PC-3 (cell line): ENCODE measurements around the gene AASDHPPT.

Experiments used
- CTCF ChIP-seq: fragments of 300-600 bp; sonication (generic); conservative IDR thresholded peaks from 2 replicates; pipeline ENCODE4 v1.5.1; 2017; ENCODE audit warnings: antibody characterized with exemption, low read depth, mild to moderate bottlenecking, low read length
- EZH2 ChIP-seq: fragments of 300-600 bp; sonication (generic); IDR thresholded peaks from one replicate; pipeline ENCODE4 v1.6.1; 2017; ENCODE audit warnings: antibody characterized with exemption, mild to moderate bottlenecking, low read length; ENCODE audit not compliant: unreplicated experiment

DNA sequence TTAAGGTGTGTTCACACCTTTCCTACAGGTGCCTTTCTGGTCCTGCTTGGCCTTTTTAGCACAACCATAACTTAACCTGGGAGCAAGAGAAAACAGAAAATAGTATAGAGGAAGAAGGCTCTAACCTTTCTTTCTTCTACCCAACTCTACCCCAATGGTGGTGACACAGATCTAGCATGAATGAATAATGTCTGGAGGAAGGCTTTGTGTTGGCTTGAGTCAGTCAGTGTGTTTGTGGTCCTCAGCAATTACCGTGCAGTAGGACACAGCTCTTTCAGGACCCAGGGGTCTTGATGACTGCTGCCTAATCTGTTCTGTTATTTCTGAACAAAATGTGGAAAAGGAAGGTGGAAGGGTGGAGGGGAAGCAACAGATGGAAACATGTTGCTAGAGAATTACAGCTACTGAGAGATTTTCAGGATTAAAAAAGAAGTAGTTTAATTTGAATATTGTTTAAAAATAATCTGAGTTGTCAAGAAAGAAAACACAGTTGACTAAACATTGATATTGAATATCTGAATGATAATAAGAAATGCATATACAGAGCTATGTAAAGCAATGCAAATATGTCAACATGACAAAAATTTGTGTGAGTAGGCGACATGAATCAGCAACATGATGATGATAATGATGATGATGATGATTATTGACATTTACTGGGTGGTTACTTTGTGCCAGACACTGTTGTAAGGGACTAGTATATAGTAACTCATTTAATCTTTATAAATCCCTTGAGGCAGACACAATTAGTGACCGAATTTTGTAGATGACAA lies 55.3 kb downstream of the AASDHPPT start:
- TF ChIP-seq CTCF: no peak
- no peak for TF ChIP-seq EZH2
